Measurements from ENCODE around the gene SPATA21.
"Not testable (repeated sequence)": the region's sequence is repeated elsewhere in the genome, so short reads cannot be mapped to it uniquely, and the experiment has no call there.

The SPATA21 gene

GRCh38 chr1:16436946-16437474 is at the start of gene SPATA21:
TSS of gene SPATA21 (minus strand) at chr1:16437424. CDS start at chr1:16431371, 6,053 bp downstream.
- no peak for DNase-seq

DNA sequence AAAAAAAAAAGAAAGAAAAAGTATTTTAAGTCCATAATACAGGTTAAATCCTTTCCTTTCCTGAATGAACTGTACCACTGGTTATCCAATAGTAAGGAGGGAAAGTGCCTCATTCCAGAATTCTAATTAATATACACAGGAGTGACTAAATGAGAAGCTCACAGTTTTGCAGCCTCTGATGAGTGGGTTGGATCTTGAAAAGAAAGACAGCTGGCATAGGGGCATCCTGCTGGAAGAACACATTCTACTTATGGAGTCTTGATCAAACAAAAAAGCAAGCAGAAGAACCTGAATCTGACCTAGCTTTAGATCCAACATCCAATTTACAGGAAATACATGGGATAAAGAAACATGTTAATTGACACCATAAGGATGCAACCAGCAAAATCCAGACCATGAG is 49.8 kb upstream of the SPATA21 start:
- DNase-seq, result not testable (repeated sequence)

DNA sequence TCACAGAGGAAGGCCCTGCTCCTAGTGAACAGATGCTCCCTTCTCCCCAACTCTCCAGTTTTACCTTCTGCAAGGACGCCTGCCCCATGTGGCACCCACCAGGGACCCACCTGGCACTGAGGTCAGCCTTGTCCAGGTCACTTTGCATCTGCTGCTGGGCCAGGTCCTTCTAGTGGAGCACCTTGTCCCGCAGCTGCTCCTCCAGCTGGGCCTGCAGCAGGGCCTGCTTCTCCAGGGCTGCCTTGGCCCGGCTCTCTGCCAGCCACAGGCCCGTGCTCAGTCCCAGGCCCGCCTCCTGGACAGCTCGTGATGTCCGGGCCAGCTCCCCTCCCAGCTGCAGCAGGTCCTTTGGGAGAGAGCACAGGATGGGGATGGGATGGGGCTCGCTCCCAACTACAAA is 49.1 kb upstream of the SPATA21 start:
- not testable (repeated sequence) for DNase-seq

- DNase-seq, result no peak
Measured at GRCh38 chr1:16484931-16485330, 47.7 kb upstream of the SPATA21 start.

DNA sequence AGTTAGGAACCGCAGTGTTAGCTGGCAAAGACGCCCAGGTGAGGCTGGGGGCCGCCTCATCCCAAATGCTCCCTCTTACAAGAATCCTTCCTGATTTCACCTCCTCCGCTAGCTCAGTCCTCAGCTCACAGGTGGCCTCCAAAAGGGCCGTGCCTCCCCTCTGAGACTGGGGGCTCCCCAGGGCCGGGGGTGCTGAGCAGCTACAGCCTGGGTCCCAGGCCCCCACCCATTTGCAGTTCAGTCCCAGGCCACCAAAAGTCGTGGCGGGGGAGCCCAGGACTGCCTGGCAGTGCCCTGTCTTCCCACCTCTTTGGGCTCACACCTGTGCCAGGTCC is 47.2 kb upstream of the SPATA21 start:
- no peak for DNase-seq

DNA sequence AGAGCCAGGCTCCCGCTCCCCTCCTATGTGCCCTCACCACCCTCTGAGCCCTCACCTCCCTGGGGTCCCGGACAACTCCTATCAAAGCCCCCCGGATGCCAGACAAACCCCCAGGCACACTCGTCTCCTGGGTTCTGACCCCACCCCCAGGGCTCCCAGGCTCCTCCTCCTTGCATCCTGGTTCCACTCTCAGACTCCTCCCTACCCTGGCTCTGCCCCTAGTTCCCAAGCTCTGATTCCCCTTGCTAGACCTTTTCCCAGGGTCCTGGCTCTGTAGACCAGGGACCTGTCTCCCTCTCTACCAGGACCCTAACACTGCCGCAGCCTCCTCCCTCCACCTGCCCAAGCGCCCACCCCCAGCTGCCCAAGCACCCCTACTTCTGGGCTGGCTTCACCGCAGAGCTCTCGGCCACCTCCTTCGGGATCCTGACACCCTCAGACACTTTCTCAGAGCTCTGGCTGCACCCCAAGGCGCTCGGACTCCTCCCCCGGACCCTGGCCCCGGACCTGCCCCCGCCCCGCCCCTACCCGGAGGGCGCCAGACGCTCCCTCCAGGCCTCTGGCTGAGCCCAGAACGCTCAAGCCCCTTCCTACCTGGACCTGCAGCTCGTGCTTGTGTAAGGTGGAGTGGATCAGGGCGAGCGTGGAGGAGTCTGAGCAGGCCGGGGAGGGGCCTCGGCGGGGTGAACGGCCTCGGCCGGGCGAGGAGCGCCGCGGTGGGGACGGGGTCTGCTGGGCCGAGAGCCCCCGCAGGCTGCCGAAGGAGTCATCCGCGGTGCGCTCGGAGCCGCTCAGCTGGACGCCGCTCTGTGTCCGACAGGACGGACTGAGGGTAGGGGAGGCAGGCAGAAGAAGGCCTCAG is 46.6 kb upstream of the SPATA21 start:
- not testable (repeated sequence) for DNase-seq

DNA sequence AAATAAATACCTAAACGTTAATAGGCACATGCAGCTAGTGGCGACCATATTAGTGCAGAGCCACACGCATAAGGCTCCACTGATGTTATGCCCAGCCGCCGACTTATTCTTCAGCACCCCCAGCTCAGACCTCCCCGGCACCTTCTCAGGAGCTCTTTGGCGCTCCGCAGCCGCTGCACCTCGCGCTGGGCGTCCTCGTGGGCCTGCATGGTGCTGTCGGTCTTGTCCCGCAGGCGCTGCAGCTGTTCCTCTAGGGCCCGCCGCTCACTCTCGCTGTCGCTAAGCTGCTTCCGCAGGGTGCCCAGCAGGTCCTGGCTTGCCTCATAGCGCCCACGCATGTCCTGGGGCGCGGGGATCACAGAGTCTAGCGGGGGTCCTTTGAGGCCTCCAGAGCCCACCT is 45.9 kb upstream of the SPATA21 start:
- not testable (repeated sequence) for DNase-seq

GRCh38 chr1:16478091-16478490 is 40.9 kb upstream of the SPATA21 start:
- DNase-seq, result no peak

DNA sequence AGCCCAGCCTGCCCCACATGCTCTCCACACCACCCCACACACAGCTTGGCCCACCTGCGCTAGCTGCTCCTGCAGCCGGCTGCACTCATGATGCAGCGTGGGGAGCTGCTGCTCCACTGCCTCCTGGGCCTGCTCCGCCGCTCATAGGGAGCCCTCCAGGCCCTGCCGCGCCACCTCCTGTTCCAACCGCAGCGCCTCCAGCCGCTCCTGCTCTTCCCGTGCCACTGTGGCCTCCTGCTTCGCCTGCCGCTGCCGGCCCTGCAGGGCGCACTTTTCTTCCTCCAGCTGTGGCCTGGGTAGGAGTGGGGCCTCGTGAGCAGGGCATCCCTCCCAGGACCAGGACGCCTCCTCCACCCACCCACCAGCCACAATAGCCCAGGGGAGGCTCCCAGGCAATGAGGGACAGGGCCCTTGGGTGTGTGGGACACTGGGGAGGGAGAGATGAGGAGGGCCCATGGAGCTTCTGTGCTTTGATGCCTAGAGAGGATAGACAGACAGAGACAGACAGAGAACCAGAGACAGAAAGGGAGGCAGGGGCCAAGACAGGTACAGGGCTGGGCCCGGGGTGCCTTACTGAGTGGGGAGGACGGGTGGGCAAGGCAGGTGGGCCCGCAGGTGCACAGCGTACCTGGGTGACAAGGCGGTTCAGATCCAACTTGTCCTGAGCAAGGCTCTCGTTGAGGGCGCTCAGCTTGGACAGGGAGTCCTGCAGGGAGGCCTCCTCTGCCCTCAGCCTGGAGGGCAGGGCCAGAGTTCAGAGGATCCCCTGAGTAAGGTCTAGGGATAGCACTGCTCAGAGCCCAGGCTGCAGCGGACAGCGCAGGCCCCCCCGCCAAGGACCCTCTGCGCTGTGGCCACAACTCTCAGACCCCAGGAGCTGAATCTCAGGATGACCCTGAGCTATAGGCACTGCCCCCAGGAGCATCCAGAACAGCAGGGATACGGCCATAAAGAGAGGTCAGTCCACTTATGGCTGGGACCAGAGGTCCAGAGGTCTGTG is 38.8 kb upstream of the SPATA21 start:
- DNase-seq, result not testable (repeated sequence)

DNA sequence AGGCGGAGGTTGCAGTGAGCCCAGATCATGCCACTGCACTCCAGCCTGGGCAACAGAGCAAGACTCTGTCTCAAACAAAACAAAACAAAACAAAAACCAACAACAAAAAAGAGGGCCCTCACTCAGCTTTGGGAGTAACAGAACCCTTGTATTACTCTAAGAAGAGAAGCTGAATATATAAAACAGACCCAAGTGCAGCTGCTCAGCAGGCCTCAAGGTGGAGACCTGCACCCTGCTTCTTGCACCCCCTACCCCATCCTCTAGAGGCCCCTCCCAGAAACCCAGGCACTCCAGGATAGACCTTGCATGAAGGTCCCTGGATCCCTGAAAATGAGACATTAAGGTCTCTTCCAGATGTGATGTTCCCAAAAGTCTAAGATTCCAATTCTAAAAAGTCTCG is 37.7 kb upstream of the SPATA21 start:
- not testable (repeated sequence) for DNase-seq

GRCh38 chr1:16474166-16474800 is 37.1 kb upstream of the SPATA21 start:
- DNase-seq, result no peak

GRCh38 chr1:16468558-16468957 is 31.3 kb upstream of the SPATA21 start:
- DNase-seq, result no peak

GRCh38 chr1:16464917-16465625 is 27.8 kb upstream of the SPATA21 start:
- DNase-seq, result no peak

DNA sequence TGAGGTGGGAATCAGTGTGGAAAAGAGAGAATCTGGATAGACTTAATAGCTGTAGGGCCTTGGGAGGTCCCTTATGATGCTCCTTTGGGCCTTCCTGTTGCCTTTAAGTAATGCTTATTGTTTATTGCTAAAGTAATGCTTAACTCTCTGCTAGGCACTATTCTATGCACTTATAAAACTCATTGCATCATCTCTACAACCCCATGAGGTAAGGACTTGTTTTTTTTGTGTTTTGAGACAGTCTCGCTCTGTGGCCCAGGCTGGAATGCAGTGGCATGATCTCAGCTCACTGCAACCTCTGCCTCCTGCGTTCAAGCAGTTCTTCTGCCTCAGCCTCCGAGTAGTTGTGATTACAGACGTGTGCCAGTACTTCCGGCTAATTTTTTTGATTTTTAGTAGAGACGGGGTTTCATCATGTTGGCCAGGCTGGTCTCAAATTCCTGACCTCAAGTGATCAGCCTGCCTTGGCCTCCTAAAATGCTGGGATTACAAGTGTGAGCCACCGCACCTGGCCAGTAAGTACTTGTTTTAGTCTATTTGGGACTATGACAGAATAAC is 25.6 kb upstream of the SPATA21 start:
- DNase-seq, result no peak

DNA sequence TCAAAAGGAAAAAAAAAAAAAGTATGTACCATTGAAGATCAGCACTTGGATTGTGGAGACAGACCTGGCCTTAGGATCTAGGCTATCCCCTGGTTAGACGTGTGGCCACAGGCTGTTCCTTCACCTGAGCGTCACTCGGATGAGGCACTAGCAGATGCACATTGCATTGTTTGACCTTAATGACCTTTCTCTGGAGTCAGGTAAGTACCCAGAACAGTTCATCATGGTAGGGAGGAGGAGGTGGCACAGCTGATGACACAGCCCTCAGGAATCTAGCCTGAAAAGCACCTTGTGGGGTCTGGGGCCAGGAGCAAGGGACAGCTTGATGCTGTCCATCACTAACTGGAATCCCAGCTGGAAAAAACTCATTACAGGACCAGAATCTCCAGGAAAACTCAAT is 24.5 kb upstream of the SPATA21 start:
- no peak for DNase-seq

DNA sequence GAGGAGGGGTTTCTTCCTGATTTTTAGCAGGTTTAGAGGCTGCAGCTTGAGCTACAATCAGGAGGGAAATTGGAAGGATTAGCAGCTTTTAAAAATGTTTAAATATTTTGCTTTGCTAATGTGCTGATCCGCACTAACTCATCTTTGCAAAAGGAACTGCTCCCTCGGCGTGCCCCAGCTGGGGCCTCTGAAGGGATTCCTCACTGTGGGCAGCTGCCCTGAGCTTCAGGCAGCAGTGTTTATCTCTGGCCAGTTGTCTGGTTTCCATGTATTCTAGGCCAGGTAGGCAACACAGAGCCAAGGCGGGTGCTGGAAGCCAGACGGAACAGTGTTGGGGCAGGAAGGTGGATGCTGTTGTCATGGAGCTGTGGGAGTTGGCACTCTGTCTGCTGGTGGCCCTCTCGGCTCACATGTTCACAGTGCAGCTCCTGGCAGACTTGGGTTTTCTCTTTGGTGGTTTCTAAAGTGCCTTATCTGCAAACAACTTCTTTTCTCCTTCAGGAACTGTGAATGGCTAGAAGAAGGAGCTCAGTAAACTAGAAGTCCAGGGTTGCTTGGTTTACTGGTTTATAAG is 22.2 kb upstream of the SPATA21 start:
- DNase-seq, result no peak

DNA sequence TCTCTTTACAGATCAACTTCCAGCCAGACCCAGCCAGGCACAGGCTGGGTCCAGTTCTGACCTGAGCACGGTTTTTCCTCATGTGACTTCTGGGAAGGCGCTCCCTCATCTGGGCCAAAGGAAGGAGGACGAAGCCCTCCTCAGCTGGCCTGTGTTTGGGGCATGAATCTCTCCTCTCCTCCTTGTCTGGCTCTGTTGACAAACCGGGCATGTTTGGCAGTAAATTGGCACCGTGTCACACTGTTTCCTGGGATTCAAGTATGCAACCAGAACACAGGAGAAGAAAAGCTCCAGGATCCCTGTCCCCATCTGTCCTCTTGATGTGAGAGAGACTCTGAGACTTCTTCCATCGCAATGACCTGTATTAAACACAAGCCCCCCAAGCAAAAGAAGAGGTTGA is 21.6 kb upstream of the SPATA21 start:
- no peak for DNase-seq

- DNase-seq, result not testable (repeated sequence)
Measured at GRCh38 chr1:16456151-16456550, 18.9 kb upstream of the SPATA21 start.

DNA sequence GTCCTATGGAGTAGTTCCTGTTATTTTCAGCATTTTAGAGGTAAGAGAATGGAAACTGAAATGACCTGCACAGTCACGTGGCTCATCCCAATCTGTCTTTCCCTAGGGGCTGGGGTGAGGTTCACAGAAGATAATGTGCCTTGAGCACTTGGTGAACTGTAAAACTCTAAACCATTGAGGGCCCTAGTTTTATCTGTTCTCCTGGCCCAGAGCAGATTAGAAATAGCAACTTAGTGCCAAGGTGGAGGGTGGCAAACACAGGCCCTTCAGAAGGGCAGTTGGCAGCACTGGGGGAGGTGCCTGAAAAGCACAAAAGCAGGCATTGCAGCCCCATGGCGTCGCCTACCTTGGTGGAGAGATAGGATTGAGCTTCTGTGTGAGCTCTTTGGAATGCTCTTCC is 17.7 kb upstream of the SPATA21 start:
- DNase-seq, result not testable (repeated sequence)

- DNase-seq, result no peak
Measured at GRCh38 chr1:16451841-16452528, 14.8 kb upstream of the SPATA21 start.
